Activated T-cell treated with anti-CD3 and anti-CD28 coated beads, Interleukin-2, amount 50 U/mL, for 24 hours (primary cell): ENCODE data around the gene POLG.
A peak's percentile ranks its signal among the peaks of the same experiment; 100 is the strongest.

Source experiments
- DNase-seq: peaks from one replicate; pipeline ENCODE4 v3.0.0-alpha.2; 2020
- H3K27ac Mint-ChIP-seq: 2 replicates; pipeline ENCODE4 v1.8.0; 2020; ENCODE audit warnings: mild to moderate bottlenecking, mixed read lengths
- H3K27me3 Mint-ChIP-seq: 2 replicates; pipeline ENCODE4 v1.8.0; 2020; ENCODE audit warnings: mixed read lengths
- H3K36me3 Mint-ChIP-seq: 2 replicates; pipeline ENCODE4 v1.8.0; 2020; ENCODE audit warnings: low read depth, mixed read lengths
- H3K4me1 Mint-ChIP-seq: 2 replicates; pipeline ENCODE4 v1.8.0; 2020; ENCODE audit warnings: low read depth, mixed read lengths
- H3K4me3 Mint-ChIP-seq: 2 replicates; pipeline ENCODE4 v1.8.0; 2020; ENCODE audit warnings: mild to moderate bottlenecking, moderate library complexity, mixed read lengths
- H3K9me3 Mint-ChIP-seq: 2 replicates; pipeline ENCODE4 v1.8.0; 2020; ENCODE audit warnings: mixed read lengths

The POLG gene

GRCh38 chr15:89364341-89364740, 29.7 kb upstream of the POLG start:
- Mint-ChIP-seq H3K4me3 (no peak overlapping the region), H3K27ac (no peak overlapping the region), H3K36me3 (no peaks in the 10 kb centered on the region), H3K27me3 (peaks cover 96% of the 10 kb centered on the region), H3K4me1 (peaks cover 22% of the 10 kb centered on the region), H3K9me3 (no peaks in the 10 kb centered on the region)
- no peak for DNase-seq

GRCh38 chr15:89363770-89364169, 29.1 kb upstream of the POLG start:
- H3K9me3 Mint-ChIP-seq: no peaks in the 10 kb centered on the region
- peaks cover 93% of the 10 kb centered on the region for H3K27me3 Mint-ChIP-seq
- DNase-seq: no peak
- no peak overlapping the region for H3K4me3 Mint-ChIP-seq
- H3K36me3 Mint-ChIP-seq: no peaks in the 10 kb centered on the region
- H3K4me1 Mint-ChIP-seq: peaks cover 24% of the 10 kb centered on the region
- H3K27ac Mint-ChIP-seq: no peak overlapping the region

- Mint-ChIP-seq H3K4me3 (no peak overlapping the region), H3K4me1 (peaks cover 31% of the 10 kb centered on the region), H3K9me3 (no peaks in the 10 kb centered on the region), H3K27ac (no peak overlapping the region), H3K36me3 (no peaks in the 10 kb centered on the region), H3K27me3 (peaks cover 93% of the 10 kb centered on the region)
- no peak for DNase-seq
These were observed 28.5 kb upstream of the POLG start for GRCh38 chr15:89363133-89363532.

- H3K4me1 Mint-ChIP-seq: peaks cover 28% of the 10 kb centered on the region
- H3K27me3 Mint-ChIP-seq: peaks cover 93% of the 10 kb centered on the region
- DNase-seq: no peak
- no peaks in the 10 kb centered on the region for H3K36me3 Mint-ChIP-seq
- no peaks in the 10 kb centered on the region for H3K9me3 Mint-ChIP-seq
- H3K4me3 Mint-ChIP-seq: no peak overlapping the region
- no peak overlapping the region for H3K27ac Mint-ChIP-seq
These were observed 27.8 kb upstream of the POLG start for GRCh38 chr15:89362203-89363101.

- H3K4me3 Mint-ChIP-seq: peak overlapping the region; percentile 20
- no peak overlapping the region for H3K27ac Mint-ChIP-seq
- peak; percentile 78 for DNase-seq
- H3K36me3 Mint-ChIP-seq: no peaks in the 10 kb centered on the region
- H3K4me1 Mint-ChIP-seq: peaks cover 22% of the 10 kb centered on the region
- no peaks in the 10 kb centered on the region for H3K9me3 Mint-ChIP-seq
- H3K27me3 Mint-ChIP-seq: peaks cover 93% of the 10 kb centered on the region
These were observed 27.0 kb upstream of the POLG start for GRCh38 chr15:89361451-89362202.

GRCh38 chr15:89360294-89360971, 25.8 kb upstream of the POLG start:
- Mint-ChIP-seq H3K27me3 (peaks cover 93% of the 10 kb centered on the region), H3K4me3 (no peak overlapping the region), H3K4me1 (peaks cover 21% of the 10 kb centered on the region)

GRCh38 chr15:89359471-89360293, 25.1 kb upstream of the POLG start:
- peak overlapping the region; percentile 20 for H3K4me3 Mint-ChIP-seq
- peaks cover 92% of the 10 kb centered on the region for H3K27me3 Mint-ChIP-seq
- H3K36me3 Mint-ChIP-seq: no peaks in the 10 kb centered on the region
- H3K27ac Mint-ChIP-seq: no peak overlapping the region
- H3K4me1 Mint-ChIP-seq: peaks cover 21% of the 10 kb centered on the region
- no peaks in the 10 kb centered on the region for H3K9me3 Mint-ChIP-seq
- no peak for DNase-seq

More at GRCh38 chr15:89360294-89360971, 25.8 kb upstream of the POLG start:
- H3K27ac Mint-ChIP-seq: no peak overlapping the region
- no peak for DNase-seq
- no peaks in the 10 kb centered on the region for H3K9me3 Mint-ChIP-seq
- no peaks in the 10 kb centered on the region for H3K36me3 Mint-ChIP-seq

GRCh38 chr15:89358755-89359439, 24.3 kb upstream of the POLG start:
- Mint-ChIP-seq H3K9me3 (no peaks in the 10 kb centered on the region), H3K36me3 (no peaks in the 10 kb centered on the region), H3K4me3 (peak overlapping the region; percentile 75), H3K4me1 (peaks cover 21% of the 10 kb centered on the region), H3K27ac (peak overlapping the region; percentile 57), H3K27me3 (peaks cover 89% of the 10 kb centered on the region)
- peak; percentile 91 for DNase-seq

GRCh38 chr15:89358435-89358754, 23.8 kb upstream of the POLG start:
- Mint-ChIP-seq H3K27me3 (peaks cover 89% of the 10 kb centered on the region), H3K4me3 (no peak overlapping the region), H3K36me3 (no peaks in the 10 kb centered on the region), H3K4me1 (peaks cover 21% of the 10 kb centered on the region), H3K27ac (no peak overlapping the region), H3K9me3 (no peaks in the 10 kb centered on the region)
- DNase-seq: no peak

GRCh38 chr15:89356634-89357298, 22.1 kb upstream of the POLG start:
- Mint-ChIP-seq H3K4me3 (no peak overlapping the region), H3K27me3 (peaks cover 82% of the 10 kb centered on the region), H3K27ac (no peak overlapping the region), H3K9me3 (no peaks in the 10 kb centered on the region), H3K4me1 (peaks cover 16% of the 10 kb centered on the region), H3K36me3 (no peaks in the 10 kb centered on the region)
- DNase-seq: no peak

- Mint-ChIP-seq H3K27me3 (peaks cover 63% of the 10 kb centered on the region), H3K27ac (no peak overlapping the region), H3K36me3 (no peaks in the 10 kb centered on the region), H3K4me3 (no peak overlapping the region), H3K4me1 (peaks cover 11% of the 10 kb centered on the region), H3K9me3 (no peaks in the 10 kb centered on the region)
- DNase-seq: no peak
These were observed 19.4 kb upstream of the POLG start for GRCh38 chr15:89353991-89354390.

- H3K4me1 Mint-ChIP-seq: peaks cover 10% of the 10 kb centered on the region
- H3K27ac Mint-ChIP-seq: no peak overlapping the region
- H3K4me3 Mint-ChIP-seq: no peak overlapping the region
- H3K9me3 Mint-ChIP-seq: no peaks in the 10 kb centered on the region
- H3K27me3 Mint-ChIP-seq: peaks cover 50% of the 10 kb centered on the region
- no peaks in the 10 kb centered on the region for H3K36me3 Mint-ChIP-seq
- no peak for DNase-seq
These were observed 17.9 kb upstream of the POLG start for GRCh38 chr15:89352476-89352875.

- H3K9me3 Mint-ChIP-seq: no peaks in the 10 kb centered on the region
- H3K4me3 Mint-ChIP-seq: no peak overlapping the region
- peaks cover 10% of the 10 kb centered on the region for H3K4me1 Mint-ChIP-seq
These were observed 14.6 kb upstream of the POLG start for GRCh38 chr15:89349206-89349558.

More at GRCh38 chr15:89349206-89349558, 14.6 kb upstream of the POLG start:
- Mint-ChIP-seq H3K36me3 (no peaks in the 10 kb centered on the region), H3K27me3 (peaks cover 25% of the 10 kb centered on the region), H3K27ac (no peak overlapping the region)
- DNase-seq: no peak
